ENCODE results near the gene ILRUN. TPM values are rescaled to one million over a fixed set of nuclear protein-coding genes. Genes with fewer than 3 reads are reported as not detected.
"Not testable (repeated sequence)": the region's sequence is repeated elsewhere in the genome, so short reads cannot be mapped to it uniquely, and the experiment has no call there.

The ILRUN gene
- total RNA-seq, 2 experiments from 2014 or later = 27.1 to 82.7 TPM

DNA sequence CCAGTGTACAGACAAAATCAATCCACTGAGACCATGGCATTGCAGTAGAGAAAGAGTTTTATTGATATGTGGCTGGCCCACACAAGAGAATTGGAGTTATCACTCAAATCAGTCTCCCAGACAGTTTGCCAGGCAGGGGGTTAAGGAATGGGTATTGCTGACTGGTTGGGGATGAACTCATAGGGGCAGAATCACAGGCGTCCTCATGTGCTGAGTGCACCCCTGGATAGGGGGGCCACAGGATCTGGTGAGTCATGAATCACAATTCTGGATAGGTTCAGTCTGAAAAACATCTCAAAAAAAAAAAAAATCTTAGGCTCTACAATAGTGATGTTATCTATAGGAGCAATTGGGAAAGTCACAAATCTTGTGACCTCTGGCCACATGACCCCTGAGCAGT, 29.5 kb upstream of the ILRUN start:
- H3K9me3 ChIP-seq (ENCODE audit: low read length) = peaks cover 21% of the 10 kb centered on the region; the same call in 1 of the 2 replicates
- no peaks in the 10 kb centered on the region for H3K36me3 ChIP-seq (ENCODE audit: insufficient read depth, low read length)
- H2AFZ ChIP-seq (ENCODE audit: low read length) = no peak overlapping the region
- ChIA-PET CTCF (ENCODE audit: unreplicated experiment) (no interaction called here), POLR2A (no interaction called here)
- BruUV-seq (replicated peaks) = no TSS peak
- DNase-seq (ENCODE audit: low spot score) = no peak
- H3K9me2 ChIP-seq (ENCODE audit: insufficient read depth, low read length) = no peaks in the 10 kb centered on the region
- intact Hi-C loops (cut with micrococcal nuclease; ENCODE audit: unreplicated experiment) = no loop called here
- H3K4me2 ChIP-seq (ENCODE audit: low read length) = no peak overlapping the region
- H4K20me1 ChIP-seq (ENCODE audit: insufficient read depth, low read length) = no peaks in the 10 kb centered on the region
- H3K79me2 ChIP-seq (ENCODE audit: insufficient read depth, low read depth, low read length) = no peaks in the 10 kb centered on the region
- no peaks in the 10 kb centered on the region for H3K4me1 ChIP-seq (ENCODE audit: insufficient read depth, low read length, poor library complexity, severe bottlenecking)
- no peak overlapping the region for H3K27ac ChIP-seq (ENCODE audit: low read depth, low read length, poor library complexity, severe bottlenecking)
- TF ChIP-seq CTCF (conservative IDR thresholded peaks at IDR 0.05; ENCODE audit: low read length) (no peak), EZH2phosphoT487 (IDR thresholded peaks at IDR 0.05; ENCODE audit: borderline replicate concordance, low read depth, low read length) (no peak)
- no peak overlapping the region for H3K4me3 ChIP-seq (ENCODE audit: low read depth, low read length, poor library complexity, severe bottlenecking)

- intact Hi-C loops (cut with micrococcal nuclease; ENCODE audit: unreplicated experiment) = no loop called here
- no peak overlapping the region for H3K27ac ChIP-seq (ENCODE audit: low read depth, low read length, poor library complexity, severe bottlenecking)
- TF ChIP-seq CTCF (conservative IDR thresholded peaks at IDR 0.05; ENCODE audit: low read length) = no peak
- TF ChIP-seq EZH2phosphoT487 (IDR thresholded peaks at IDR 0.05; ENCODE audit: borderline replicate concordance, low read depth, low read length) = no peak
- H3K9me2 ChIP-seq (ENCODE audit: insufficient read depth, low read length) = no peaks in the 10 kb centered on the region
- H3K4me2 ChIP-seq (ENCODE audit: low read length) = no peak overlapping the region
- no peaks in the 10 kb centered on the region for H3K4me1 ChIP-seq (ENCODE audit: insufficient read depth, low read length, poor library complexity, severe bottlenecking)
- H3K79me2 ChIP-seq (ENCODE audit: insufficient read depth, low read depth, low read length) = no peaks in the 10 kb centered on the region
- peaks cover 21% of the 10 kb centered on the region; the same call in 1 of the 2 replicates for H3K9me3 ChIP-seq (ENCODE audit: low read length)
- H2AFZ ChIP-seq (ENCODE audit: low read length) = peak overlapping the region; percentile 64
- no peaks in the 10 kb centered on the region for H4K20me1 ChIP-seq (ENCODE audit: insufficient read depth, low read length)
- H3K36me3 ChIP-seq (ENCODE audit: insufficient read depth, low read length) = no peaks in the 10 kb centered on the region
- DNase-seq (ENCODE audit: low spot score) = no peak
- CTCF ChIA-PET (ENCODE audit: unreplicated experiment) = no interaction called here
- BruUV-seq (replicated peaks) = no TSS peak
- POLR2A ChIA-PET = no interaction called here
- H3K4me3 ChIP-seq (ENCODE audit: low read depth, low read length, poor library complexity, severe bottlenecking) = no peak overlapping the region
Measured at GRCh38 chr6:34723203-34723602, 26.6 kb upstream of the ILRUN start.

DNA sequence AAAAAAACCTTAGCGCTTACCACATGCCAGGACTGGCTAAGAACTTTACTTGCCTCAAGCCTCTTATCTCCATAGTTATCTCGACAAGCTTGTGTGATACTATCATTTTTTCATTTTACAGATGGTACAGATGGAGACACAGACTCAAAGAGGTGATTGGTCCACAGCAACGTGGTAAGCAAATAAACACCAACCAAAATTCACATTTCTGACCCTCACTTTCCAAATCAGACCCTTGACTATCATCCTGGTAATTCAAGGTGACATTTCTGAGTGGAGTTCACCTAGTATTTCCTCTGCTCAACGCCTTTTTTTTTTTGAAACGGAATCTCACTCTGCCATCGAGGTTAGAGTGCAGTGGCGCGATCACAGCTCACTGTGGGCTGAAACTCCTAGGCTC, 25.9 kb upstream of the ILRUN start:
- no peak overlapping the region for H3K4me3 ChIP-seq (ENCODE audit: low read depth, low read length, poor library complexity, severe bottlenecking)
- POLR2A ChIA-PET = no interaction called here
- no peaks in the 10 kb centered on the region for H3K4me1 ChIP-seq (ENCODE audit: insufficient read depth, low read length, poor library complexity, severe bottlenecking)
- no peak overlapping the region for H2AFZ ChIP-seq (ENCODE audit: low read length)
- CTCF ChIA-PET (ENCODE audit: unreplicated experiment) = no interaction called here
- no peaks in the 10 kb centered on the region for H3K79me2 ChIP-seq (ENCODE audit: insufficient read depth, low read depth, low read length)
- H3K36me3 ChIP-seq (ENCODE audit: insufficient read depth, low read length) = no peaks in the 10 kb centered on the region
- no peaks in the 10 kb centered on the region for H4K20me1 ChIP-seq (ENCODE audit: insufficient read depth, low read length)
- peaks cover 21% of the 10 kb centered on the region; the same call in 1 of the 2 replicates for H3K9me3 ChIP-seq (ENCODE audit: low read length)
- no TSS peak for BruUV-seq (replicated peaks)
- no peak for DNase-seq (ENCODE audit: low spot score)
- no peaks in the 10 kb centered on the region for H3K9me2 ChIP-seq (ENCODE audit: insufficient read depth, low read length)
- no peak overlapping the region for H3K27ac ChIP-seq (ENCODE audit: low read depth, low read length, poor library complexity, severe bottlenecking)
- intact Hi-C loops (cut with micrococcal nuclease; ENCODE audit: unreplicated experiment) = no loop called here
- no peak for TF ChIP-seq EZH2phosphoT487 (IDR thresholded peaks at IDR 0.05; ENCODE audit: borderline replicate concordance, low read depth, low read length)
- TF ChIP-seq CTCF (conservative IDR thresholded peaks at IDR 0.05; ENCODE audit: low read length) = no peak
- no peak overlapping the region for H3K4me2 ChIP-seq (ENCODE audit: low read length)

- not testable (repeated sequence) for H2AFZ ChIP-seq (ENCODE audit: low read length)
Measured at GRCh38 chr6:34720160-34720559, 23.6 kb upstream of the ILRUN start.

GRCh38 chr6:34719646-34720045, 23.1 kb upstream of the ILRUN start:
- H2AFZ ChIP-seq (ENCODE audit: low read length); POLR2A ChIA-PET; CTCF ChIA-PET (ENCODE audit: unreplicated experiment); intact Hi-C loops (cut with micrococcal nuclease; ENCODE audit: unreplicated experiment); H4K20me1 ChIP-seq (ENCODE audit: insufficient read depth, low read length); BruUV-seq (replicated peaks); H3K4me1 ChIP-seq (ENCODE audit: insufficient read depth, low read length, poor library complexity, severe bottlenecking); H3K4me2 ChIP-seq (ENCODE audit: low read length); H3K36me3 ChIP-seq (ENCODE audit: insufficient read depth, low read length); H3K27ac ChIP-seq (ENCODE audit: low read depth, low read length, poor library complexity, severe bottlenecking); H3K9me2 ChIP-seq (ENCODE audit: insufficient read depth, low read length); H3K9me3 ChIP-seq (ENCODE audit: low read length); H3K4me3 ChIP-seq (ENCODE audit: low read depth, low read length, poor library complexity, severe bottlenecking); H3K79me2 ChIP-seq (ENCODE audit: insufficient read depth, low read depth, low read length); DNase-seq (ENCODE audit: low spot score): not testable (repeated sequence)

More at GRCh38 chr6:34720160-34720559, 23.6 kb upstream of the ILRUN start:
- H3K27ac ChIP-seq (ENCODE audit: low read depth, low read length, poor library complexity, severe bottlenecking); POLR2A ChIA-PET; H3K36me3 ChIP-seq (ENCODE audit: insufficient read depth, low read length); H3K4me2 ChIP-seq (ENCODE audit: low read length); H3K4me1 ChIP-seq (ENCODE audit: insufficient read depth, low read length, poor library complexity, severe bottlenecking); H4K20me1 ChIP-seq (ENCODE audit: insufficient read depth, low read length); CTCF ChIA-PET (ENCODE audit: unreplicated experiment); H3K79me2 ChIP-seq (ENCODE audit: insufficient read depth, low read depth, low read length); intact Hi-C loops (cut with micrococcal nuclease; ENCODE audit: unreplicated experiment); DNase-seq (ENCODE audit: low spot score); H3K4me3 ChIP-seq (ENCODE audit: low read depth, low read length, poor library complexity, severe bottlenecking); H3K9me2 ChIP-seq (ENCODE audit: insufficient read depth, low read length); H3K9me3 ChIP-seq (ENCODE audit: low read length); BruUV-seq (replicated peaks): not testable (repeated sequence)
